Cardiac muscle cell (in vitro differentiated cells and primary cell): ENCODE measurements around the gene CCDC183. TPM values are rescaled to one million over a fixed set of nuclear protein-coding genes. Genes with fewer than 3 reads are reported as not detected.

Source experiments
- DNase-seq, 2 donors: peaks; one replicate each; pipeline versions ENCODE4 v3.0.0 to v3.0.0-alpha.2; 2010 to 2017; ENCODE audit warnings: low read depth in 1 of 2, low spot score in 1 of 2
- H3K27ac ChIP-seq: fragments of 200-600 bp; sonication (generic); 2 replicates; pipeline ENCODE4 v1.5.1; 2016
- H3K27me3 ChIP-seq: fragments of 200-600 bp; sonication (generic); 2 replicates; pipeline ENCODE4 v1.6.0; 2016; ENCODE audit warnings: control low read depth
- H3K36me3 ChIP-seq: fragments of 200-600 bp; sonication (generic); 2 replicates; pipeline ENCODE4 v1.5.1; 2016; ENCODE audit warnings: control low read depth
- H3K4me1 ChIP-seq: fragments of 200-600 bp; sonication (generic); 2 replicates; pipeline ENCODE4 v1.8.1; 2017; ENCODE audit warnings: low read depth, mild to moderate bottlenecking, mixed run types
- H3K4me3 ChIP-seq: fragments of 200-600 bp; sonication (generic); 2 replicates; pipeline ENCODE4 v1.5.1; 2016; ENCODE audit warnings: mild to moderate bottlenecking
- H3K9me3 ChIP-seq: fragments of 200-600 bp; sonication (generic); 2 replicates; pipeline ENCODE4 v1.5.1; 2017; ENCODE audit warnings: low read depth, mild to moderate bottlenecking, control low read depth
- polyA plus RNA-seq: library from polyadenylated mRNA; unstranded; fragments of >200 nt; fragmentation: Nextera tagmentation; extraction: Ambion mirVana; gene quantifications from 2 replicates; pipeline ENCODE4 v1.2.1, GENCODE V29; 2016
- total RNA-seq: library from RNA; depleted of rRNA; stranded (reverse); fragments of >200 nt; gene quantifications from 2 replicates; pipeline ENCODE4 v1.2.3, GENCODE V29; 2016
- TF ChIP-seq, protein P1 (sequence below): IDR thresholded peaks from 2 replicates; pipeline ENCODE4 v1.5.1; 2012; ENCODE audit warnings: low read depth, mild to moderate bottlenecking, low read length

CCDC183 gene
- total and polyA plus RNA-seq, 2 experiments from 2014 or later: 43.1 to 49.3 TPM

DNA sequence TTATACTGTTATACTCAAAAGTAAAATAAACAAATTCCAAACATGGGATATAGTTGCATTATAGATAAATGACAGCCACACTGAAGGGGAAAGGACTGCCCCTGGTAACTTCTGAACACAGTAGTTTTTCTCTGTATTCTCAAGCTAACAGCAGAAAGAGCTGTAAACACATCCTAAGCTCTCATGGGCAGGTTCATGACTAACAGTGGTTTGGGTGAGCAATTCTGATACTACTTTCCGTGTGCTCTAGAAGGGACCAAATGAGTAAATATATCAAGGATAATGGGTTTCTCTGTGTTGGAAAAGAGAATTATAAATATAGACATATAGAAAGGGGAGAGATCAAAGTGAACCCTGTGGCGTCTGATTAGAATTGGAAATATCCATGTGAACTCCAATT is 45.6 kb upstream of the CCDC183 start:
- H3K27ac ChIP-seq: no peak overlapping the region
- DNase-seq: no peak
- no peak overlapping the region for H3K4me3 ChIP-seq
- H3K9me3 ChIP-seq: no peaks in the 10 kb centered on the region
- H3K36me3 ChIP-seq: no peaks in the 10 kb centered on the region
- TF ChIP-seq, protein P1, sequence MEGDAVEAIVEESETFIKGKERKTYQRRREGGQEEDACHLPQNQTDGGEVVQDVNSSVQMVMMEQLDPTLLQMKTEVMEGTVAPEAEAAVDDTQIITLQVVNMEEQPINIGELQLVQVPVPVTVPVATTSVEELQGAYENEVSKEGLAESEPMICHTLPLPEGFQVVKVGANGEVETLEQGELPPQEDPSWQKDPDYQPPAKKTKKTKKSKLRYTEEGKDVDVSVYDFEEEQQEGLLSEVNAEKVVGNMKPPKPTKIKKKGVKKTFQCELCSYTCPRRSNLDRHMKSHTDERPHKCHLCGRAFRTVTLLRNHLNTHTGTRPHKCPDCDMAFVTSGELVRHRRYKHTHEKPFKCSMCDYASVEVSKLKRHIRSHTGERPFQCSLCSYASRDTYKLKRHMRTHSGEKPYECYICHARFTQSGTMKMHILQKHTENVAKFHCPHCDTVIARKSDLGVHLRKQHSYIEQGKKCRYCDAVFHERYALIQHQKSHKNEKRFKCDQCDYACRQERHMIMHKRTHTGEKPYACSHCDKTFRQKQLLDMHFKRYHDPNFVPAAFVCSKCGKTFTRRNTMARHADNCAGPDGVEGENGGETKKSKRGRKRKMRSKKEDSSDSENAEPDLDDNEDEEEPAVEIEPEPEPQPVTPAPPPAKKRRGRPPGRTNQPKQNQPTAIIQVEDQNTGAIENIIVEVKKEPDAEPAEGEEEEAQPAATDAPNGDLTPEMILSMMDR: no peak
- H3K27me3 ChIP-seq: no peaks in the 10 kb centered on the region
- H3K4me1 ChIP-seq: no peaks in the 10 kb centered on the region

DNA sequence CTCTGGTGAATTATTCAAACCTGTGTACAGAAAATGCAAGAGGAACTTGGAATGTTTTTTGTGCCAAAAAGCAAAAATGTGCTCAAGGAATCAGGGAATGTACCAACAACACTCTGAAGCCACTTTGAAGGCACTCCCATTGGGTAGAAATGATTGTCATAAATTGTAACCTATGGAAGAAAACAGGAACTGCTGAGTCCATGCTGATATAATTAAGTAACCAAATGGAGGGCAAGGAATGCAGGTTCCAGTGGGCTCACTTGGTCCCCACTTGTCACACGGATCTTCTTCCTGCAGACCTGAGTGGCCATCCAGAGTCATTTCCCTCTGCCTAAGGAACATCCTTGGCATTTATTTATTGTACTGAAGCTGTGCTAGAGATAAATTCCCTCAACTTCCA is 44.9 kb upstream of the CCDC183 start:
- H3K36me3 ChIP-seq: no peaks in the 10 kb centered on the region
- no peaks in the 10 kb centered on the region for H3K4me1 ChIP-seq
- no peak for DNase-seq
- no peak overlapping the region for H3K27ac ChIP-seq
- H3K4me3 ChIP-seq: no peak overlapping the region
- H3K27me3 ChIP-seq: no peaks in the 10 kb centered on the region
- no peaks in the 10 kb centered on the region for H3K9me3 ChIP-seq
- TF ChIP-seq, protein P1: no peak

DNA sequence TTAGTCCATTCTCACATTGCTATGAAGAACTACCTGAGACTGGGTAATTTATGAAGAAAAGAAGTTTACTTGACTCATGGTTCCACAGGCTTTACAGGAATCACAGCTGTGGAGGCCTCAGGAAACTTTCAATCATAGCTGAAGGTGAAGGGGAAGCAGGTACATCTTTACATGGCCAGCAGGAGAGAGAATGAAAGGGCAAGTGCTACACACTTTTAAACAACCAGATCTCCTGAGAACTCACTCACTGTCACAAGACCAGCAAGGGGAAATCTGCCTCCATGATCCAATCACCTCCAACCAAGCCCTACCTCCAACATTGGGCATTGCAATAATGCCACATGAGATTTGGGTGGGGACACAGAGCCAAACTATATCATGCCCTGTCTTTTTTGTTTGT is 44.3 kb upstream of the CCDC183 start:
- Histone ChIP-seq H3K36me3 (no peaks in the 10 kb centered on the region), H3K9me3 (no peaks in the 10 kb centered on the region), H3K27me3 (no peaks in the 10 kb centered on the region), H3K27ac (no peak overlapping the region), H3K4me3 (no peak overlapping the region), H3K4me1 (no peaks in the 10 kb centered on the region)
- no peak for DNase-seq
- TF ChIP-seq, protein P1: no peak

DNA sequence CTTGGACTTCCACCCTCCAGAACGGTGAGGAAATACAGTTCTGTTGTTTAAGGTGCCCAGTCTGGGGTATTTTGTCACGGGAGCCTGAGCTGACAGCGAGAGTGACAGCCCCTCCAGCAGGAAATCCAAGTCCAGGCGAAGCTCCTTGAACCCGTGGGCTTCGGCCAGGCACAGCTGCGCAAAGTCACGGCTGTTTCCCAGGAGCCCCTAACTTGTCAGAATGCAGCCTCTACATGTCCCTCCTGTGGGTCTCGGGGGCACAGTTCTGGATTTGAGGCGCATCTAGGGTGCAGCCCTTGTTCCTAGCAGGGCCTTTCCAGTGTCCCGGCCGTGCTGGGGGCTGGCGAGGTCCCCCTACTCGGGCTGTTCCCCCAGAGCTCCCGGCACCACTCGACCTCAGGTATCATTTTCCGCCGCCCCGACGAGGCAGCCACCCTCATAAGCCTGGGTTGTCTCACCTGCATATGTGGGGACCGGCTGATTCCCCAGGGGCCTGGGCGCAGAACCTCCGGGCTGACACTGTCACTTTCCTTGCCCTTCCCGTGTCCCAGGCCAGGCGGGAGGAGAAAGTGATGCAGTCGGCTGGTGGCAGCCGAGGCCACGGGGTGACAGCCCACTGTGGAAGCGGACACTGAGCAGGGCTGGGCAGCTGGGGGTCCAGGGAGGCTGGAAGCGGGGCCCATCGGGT is 42.6 kb upstream of the CCDC183 start:
- H3K9me3 ChIP-seq: no peaks in the 10 kb centered on the region
- H3K27me3 ChIP-seq: no peaks in the 10 kb centered on the region
- H3K4me1 ChIP-seq: no peaks in the 10 kb centered on the region
- TF ChIP-seq, protein P1: no peak
- no peaks in the 10 kb centered on the region for H3K36me3 ChIP-seq
- H3K4me3 ChIP-seq: no peak overlapping the region
- no peak for DNase-seq
- no peak overlapping the region for H3K27ac ChIP-seq

DNA sequence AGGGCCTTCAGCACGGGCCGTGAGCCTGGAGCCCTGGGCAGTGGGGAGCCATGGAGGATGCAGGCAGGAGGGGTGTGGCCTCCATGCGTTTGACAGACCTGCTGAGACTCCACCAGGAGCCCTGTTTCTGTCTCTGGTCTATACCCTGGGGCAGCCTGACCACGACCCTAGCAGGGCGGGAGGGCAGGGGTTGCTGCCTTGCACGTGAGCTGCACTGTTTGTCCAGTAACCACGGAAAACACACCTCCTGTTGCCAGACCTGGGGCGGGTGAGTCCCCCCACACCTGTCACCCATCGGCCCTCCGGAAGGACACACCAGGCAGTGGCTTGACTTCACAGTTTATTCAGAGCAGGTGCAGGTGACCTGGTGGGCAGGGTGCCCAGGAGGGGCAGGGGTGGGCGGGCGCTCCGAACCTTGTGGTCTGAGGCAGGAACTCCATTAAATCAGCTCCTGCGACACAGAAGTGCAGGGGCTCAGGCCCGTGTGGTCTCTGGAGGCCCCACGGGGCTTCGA is 42.0 kb upstream of the CCDC183 start:
- no peak for DNase-seq
- Histone ChIP-seq H3K36me3 (no peaks in the 10 kb centered on the region), H3K4me1 (no peaks in the 10 kb centered on the region), H3K27ac (no peak overlapping the region), H3K4me3 (no peak overlapping the region), H3K9me3 (no peaks in the 10 kb centered on the region), H3K27me3 (no peaks in the 10 kb centered on the region)
- TF ChIP-seq, protein P1: no peak
